ENCODE data around the gene CLNK.

DNA sequence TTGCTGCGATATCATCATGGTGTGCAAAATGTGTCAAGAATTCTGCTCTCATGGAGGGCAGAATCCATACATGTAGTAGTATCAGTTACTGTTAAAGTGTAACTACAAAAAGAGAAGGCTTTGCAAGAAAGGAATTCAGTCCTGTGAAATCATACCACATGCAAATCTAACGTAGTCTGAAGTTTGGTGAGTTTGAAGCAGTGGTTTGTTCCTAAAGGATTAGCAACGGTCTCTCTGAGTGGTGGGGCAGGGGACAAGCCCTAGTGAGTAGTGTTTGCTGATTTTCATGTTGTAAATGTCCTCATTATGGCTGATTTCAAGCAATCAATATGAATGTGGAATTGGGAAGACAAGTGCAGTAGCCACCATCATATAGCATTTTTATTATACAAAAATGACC lies 47.1 kb upstream of the CLNK start:
- TF ChIP-seq TAF1 (IDR thresholded peaks at IDR 0.05; ENCODE audit: borderline replicate concordance, insufficient read depth, low read length) (no peak), POLR2AphosphoS5 (IDR thresholded peaks at IDR 0.05; ENCODE audit: low read depth, low read length) (no peak), SIN3A (IDR thresholded peaks at IDR 0.05; ENCODE audit: borderline replicate concordance, insufficient read depth, low read length) (no peak)

Data from PFSK-1 (cell line).